NCI-H146 (cell line): Measurements from ENCODE around the gene METTL21C.

Source experiments
- DNase-seq: peaks from one replicate; lab custom pipeline; 2025; lab: John Stamatoyannopoulos, UW

Gene METTL21C

DNA sequence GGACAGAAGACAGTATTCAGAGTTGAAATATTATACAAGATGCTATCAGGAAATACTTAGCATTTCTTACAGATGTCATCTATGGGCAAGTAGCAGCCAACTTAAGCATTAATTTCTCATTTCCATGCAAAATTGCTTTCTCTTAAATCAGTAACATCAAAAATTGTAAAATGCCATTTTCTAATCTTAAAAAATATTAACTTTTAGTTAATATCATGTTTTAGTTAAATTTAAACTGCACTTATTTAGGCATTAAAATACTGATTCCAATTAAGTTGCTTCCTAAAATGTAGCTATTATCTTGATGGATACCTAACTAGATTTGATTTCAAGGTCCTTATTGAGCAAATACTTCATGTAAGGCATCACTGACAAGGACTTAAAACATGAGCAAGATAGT is 27.8 kb downstream of the METTL21C start:
- DNase-seq, result no peak

DNA sequence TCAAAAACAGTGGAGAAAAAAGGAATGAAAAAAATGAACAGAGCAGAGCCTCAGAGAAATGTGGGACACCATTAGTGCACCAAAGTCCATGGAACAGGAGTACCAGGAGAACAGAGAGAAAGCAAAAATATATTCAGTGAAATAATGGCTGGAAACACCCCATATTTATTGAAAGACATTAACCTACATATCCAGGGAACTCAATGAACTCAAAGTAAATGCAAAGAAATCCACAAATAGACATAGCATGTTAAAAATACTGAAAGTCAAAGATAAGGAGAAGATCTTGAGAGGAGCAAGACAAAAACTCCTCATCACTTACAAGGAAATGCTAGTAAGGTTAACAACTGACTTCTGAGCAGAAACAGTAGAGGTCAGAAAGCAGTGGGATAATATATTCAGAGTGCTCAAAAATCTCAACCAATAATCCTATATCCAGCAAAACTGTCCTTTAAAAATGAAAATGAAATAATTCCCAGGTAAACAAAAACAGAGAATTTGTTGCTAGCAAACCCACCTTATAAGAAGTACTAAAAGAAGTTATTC is 35.6 kb downstream of the METTL21C start:
- no peak for DNase-seq

DNA sequence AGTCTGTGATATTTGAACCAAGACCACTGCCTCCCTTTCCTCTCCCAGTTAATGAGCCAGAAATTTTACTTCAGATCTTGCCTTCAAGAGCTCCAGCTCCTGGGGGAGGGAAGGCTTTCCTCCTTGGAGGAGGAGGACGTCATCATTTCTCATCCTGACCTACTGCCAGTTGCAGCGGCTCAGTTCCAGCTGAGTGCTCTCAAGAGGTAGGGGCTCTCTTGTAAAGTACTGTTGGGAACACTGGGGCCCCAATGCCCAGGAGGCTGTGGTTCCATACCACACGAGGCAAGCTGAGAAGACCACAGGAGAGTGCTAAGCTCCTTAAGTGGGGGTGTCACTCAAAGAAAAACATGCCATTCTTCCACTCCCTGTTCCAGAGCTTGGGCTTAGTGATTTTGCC is 36.2 kb downstream of the METTL21C start:
- no peak for DNase-seq

DNA sequence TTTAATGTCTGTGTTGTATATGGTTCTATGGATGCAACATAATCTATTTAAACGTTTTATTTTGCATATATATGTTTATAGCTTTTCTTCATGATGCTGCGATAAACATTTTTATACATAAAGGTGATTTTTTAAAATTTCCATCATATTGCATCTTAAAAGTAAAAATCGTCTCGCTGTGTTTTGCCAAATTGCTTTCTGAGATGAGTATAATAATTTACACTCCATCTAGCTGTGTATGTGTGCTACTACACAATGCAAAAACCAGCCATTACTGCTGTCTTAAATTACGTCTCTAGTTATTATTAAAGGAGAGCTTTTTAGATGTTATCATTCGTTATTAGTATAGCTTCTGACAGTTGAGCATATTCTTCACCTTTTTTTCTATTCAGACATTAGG is 37.2 kb downstream of the METTL21C start:
- DNase-seq, result no peak

DNA sequence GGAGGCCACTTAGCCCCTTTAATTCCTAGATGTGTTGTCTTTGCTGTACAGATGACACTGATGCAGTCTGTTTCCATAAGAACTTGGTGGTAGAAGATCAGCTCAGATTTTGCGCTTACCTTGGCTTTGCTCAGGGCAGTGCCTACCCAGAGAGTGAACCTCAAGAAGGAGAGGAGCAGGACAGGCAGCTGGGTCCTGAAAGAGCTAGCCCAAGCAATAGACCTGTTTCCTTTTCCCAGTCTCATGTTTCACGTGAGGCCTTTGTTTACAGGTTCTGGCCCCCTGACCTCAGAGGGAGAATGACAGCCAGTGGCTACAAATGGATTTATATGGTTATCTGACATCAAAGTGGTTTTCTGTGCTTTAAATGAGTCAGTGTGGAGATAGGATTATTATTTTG is 40.1 kb downstream of the METTL21C start:
- DNase-seq, result no peak

DNA sequence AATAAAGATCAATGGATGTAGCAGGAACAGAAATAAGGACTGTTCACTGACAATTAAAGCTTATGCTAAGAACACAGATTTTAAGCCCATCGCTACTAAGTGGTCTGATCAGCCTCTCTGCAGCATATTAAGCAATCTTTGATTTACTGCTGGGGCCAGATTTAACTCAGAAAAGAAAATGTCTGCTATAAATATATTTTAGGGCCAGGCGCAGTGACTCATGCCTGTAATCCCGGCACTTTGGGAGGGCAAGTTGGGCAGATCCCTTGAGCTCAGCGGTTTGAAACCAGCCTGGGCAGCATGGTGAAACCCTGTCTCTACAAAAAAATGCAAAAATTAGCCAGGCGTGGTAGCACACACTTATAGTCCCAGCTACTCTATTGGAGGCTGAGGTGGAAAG is 43.0 kb downstream of the METTL21C start:
- DNase-seq, result no peak

DNA sequence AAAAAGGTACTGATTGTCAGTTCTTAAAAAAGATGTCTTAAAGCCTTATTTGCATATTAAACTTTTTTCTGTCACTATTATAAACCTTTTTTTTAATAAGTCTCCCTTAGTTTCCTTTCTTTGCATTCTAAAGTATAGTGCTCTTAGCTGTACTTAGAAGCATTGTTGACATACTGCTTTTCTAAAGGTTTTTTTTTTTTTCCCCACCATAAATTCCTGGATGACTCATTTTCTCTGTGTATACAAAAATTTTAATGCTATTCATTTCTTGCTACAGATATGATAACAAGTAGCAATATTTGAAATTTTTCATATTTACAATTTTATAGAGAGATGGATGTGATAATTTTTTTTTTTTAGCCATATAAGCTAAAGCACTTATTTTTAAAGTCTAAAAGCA is 43.5 kb downstream of the METTL21C start:
- DNase-seq, result no peak

DNA sequence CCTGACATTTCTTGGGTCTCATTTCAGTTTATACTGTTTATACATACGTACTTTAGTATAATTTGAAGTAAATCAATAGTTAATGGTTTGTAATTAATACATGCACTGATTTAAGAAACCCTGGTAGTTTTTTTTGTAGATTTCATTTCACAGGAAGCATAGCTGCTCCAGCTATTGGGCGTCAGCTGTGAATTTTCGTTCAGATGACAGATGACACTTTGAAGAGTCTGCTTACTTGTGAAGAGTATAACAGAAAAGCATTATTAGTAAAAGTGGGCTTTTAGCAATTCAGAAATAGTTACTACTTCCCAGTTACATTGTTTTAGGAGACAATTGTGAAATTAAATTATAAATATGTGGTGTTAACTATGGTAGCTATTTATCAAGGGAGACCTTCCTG is 44.4 kb downstream of the METTL21C start:
- no peak for DNase-seq

DNA sequence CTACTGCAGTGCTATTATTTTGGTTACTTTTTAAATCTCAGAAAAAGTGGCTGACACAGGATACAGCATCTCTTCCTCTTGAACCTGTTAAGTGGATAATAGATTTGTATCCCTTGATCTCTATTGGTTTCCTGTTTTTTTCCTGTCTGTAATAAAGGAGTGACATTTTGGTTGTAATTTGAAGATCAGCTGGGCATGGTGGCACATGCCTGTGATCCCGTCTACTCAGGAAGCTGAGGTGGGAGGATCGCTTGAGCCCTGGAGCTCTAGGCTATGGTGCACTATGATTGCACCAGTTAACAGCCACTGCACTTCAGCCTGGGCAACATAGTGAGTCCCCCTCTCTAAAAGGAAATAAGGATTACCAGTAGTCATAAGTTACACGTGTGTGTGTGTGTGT is 46.8 kb downstream of the METTL21C start:
- DNase-seq, result no peak

DNA sequence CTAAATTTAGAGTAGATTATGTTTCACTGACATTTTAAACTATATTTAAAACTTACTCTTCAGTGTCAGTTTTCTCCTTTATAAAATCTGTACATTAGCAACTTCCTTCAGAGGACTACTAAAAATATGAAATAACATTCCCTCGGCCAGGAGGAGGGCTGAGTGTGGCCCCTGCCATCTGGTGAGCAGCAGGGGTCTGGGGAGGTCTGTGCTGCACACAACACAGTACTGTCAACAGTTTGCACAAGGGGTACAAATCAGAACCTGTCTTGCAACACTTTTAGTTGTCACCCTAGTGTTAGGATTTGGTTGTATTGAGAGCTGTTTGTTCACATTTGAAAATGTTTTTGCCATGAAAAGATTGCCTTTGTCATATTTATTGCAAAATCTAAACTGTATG is 49.1 kb downstream of the METTL21C start:
- no peak for DNase-seq

DNA sequence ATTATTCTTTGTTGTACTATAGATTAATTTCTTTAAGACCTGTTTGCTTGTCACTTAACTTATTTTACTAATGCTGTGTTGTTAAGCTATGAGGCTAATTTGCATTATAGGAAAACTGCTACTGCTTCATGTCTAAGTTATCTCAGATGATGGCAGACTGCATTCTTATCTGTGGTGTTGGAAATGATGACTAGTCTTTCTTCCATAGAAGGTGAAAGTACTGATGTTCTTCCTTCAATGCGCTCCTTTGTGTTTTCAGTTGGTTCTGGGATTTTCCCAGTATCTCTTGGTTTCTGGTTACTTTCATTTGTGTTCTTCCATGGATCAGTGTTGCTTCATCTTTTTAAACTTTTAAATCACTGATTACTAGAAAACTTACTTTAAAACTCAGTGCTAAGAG is 51.2 kb downstream of the METTL21C start:
- no peak for DNase-seq

DNA sequence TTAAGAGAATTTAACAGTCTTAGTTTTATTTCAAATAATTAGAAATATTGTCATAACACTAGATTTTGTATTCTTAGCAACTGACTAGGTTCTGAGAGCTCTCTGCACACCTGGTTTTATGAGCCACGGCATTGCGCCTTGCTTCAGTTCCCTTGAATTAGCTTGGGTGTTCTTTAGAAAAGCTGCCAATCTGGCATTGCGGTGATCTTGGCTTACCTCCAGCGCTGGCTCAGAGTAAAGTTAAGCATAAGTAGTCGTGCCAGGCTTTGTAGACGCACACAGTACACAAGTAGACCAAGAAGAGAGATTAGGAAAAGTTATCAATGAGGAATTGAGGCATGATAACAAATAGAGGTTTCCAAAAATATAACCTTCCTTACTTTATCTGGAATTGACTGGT is 52.4 kb downstream of the METTL21C start:
- no peak for DNase-seq

DNA sequence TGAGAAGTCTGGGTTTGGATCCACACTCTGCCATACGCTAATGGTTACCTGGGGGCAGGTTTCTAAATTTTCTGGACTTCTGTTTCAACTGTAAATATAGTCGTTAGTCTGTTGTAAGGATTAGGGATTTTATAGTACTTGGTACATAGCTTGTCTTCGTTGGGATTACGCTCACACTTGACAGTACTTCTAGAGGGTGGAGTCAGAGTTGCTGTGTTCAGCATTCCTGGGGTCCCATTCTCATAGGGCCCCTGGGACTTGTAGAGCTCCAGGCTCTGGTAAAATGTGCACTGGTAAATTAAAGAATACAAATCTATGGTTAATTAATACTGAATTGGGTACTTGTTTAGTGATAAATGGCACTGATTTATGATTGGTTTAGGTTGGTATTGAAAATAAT is 52.8 kb downstream of the METTL21C start:
- no peak for DNase-seq

DNA sequence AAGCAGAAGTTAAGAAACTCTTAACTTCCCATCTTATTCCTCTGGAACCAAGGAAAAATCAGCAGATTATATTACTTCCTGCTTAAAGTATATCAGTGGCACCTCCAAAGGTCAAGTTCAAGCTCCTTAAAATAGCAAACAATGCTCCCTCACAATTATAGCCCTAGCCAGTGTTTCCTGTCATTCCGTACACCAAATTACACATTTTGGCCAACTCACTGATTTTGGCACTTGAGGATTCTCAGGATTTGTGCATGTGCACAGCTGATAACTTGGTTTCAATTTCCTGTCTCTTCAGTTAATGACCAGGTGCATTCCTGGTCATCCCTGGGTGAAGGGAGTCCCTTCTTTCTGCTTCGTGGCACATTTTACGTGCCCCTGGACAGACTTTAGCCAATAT is 56.1 kb downstream of the METTL21C start:
- DNase-seq, result no peak
